Subcutaneous preadipocyte (primary cell): ENCODE measurements around the gene LBX1. TPM values are rescaled to one million over a fixed set of nuclear protein-coding genes. Genes with fewer than 3 reads are reported as not detected.

Experiments used
- total RNA-seq: library from RNA; depleted of rRNA; stranded (reverse); fragments of >200 nt; gene quantifications from 2 replicates; pipeline ENCODE4 v1.2.3, GENCODE V29; 2012

Gene LBX1, protein sequence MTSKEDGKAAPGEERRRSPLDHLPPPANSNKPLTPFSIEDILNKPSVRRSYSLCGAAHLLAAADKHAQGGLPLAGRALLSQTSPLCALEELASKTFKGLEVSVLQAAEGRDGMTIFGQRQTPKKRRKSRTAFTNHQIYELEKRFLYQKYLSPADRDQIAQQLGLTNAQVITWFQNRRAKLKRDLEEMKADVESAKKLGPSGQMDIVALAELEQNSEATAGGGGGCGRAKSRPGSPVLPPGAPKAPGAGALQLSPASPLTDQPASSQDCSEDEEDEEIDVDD
- total RNA-seq, result not detected in 2 replicates

DNA sequence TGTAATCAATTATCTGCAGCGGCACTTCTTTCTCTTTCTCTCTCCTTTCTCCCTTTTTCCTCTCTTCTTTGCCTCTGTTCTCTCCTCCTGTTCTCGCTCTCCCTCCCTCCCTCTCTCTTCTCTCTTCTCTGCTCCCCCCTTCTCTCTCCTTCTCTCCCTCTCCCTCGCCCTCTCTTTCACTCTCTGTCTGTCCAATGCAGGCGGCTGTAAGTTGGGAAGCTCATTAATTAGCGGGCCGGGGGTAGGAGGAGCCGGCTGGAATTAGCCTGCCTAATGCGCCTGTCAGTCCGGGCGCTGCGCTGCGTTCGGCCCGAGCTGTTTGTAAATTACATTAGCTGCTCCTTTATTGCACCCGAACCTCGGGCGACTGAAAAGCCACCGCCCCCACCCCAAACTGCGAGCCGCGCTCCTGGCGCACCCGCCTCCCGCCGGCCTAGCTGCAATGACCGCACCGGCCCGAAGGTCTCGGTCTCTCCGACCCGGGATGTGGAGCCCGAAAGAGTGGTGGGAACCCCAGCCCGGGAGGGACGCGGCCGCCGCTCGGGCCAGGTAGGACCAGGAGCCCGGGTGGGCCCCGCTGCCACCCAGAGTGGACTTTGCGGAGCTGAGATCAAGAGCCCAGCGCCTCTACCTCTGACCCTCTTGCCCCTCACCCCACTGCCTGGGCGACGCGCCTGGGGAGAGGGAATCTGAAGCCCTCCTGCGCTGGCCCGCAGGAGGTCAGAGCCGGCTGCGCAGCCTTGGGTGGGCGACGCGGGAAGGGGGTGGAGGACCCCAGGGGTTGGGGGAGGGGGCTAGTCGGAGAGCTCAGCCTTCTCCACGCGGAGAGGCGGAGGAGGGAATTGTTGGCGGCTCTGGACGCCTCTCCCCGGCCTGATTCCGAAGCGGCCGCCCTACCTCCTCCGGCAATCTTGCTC is at the start of gene LBX1:
Gene LBX1 (minus strand): TSS at position 198 of the 917 bp plus-strand sequence. CDS start 648 bp downstream, outside the sequence.

Other genes starting within 250 kb of the LBX1 start
- gene MRPL43, start 242.0 kb downstream of the LBX1 start, total RNA-seq, result 58.5 and 66.1 TPM in 2 replicates
- gene TWNK, start 241.9 kb downstream of the LBX1 start, total RNA-seq, result 5.5 and 7.6 TPM in 2 replicates
- 89.3 and 94.1 TPM in 2 replicates for gene LZTS2, start 229.7 kb downstream of the LBX1 start, total RNA-seq
- 0.37 and 0.98 TPM in 2 replicates for gene PDZD7, start 198.3 kb downstream of the LBX1 start, total RNA-seq
- 108 and 110 TPM in 2 replicates for gene SFXN3, start 198.2 kb downstream of the LBX1 start, total RNA-seq
- 4.8 and 11.9 TPM in 2 replicates for gene KAZALD1, start 167.5 kb downstream of the LBX1 start, total RNA-seq
- not detected in 2 replicates for gene TLX1, start 98.2 kb downstream of the LBX1 start, total RNA-seq
- 9.2 and 10.0 TPM in 2 replicates for gene BTRC, start 124.7 kb upstream of the LBX1 start, total RNA-seq